ENCODE data around the gene PARD3B.

PARD3B gene

GRCh38 chr2:205337274-205337673 lies 792.0 kb downstream of the PARD3B start:
- H3K36me3 ChIP-seq (ENCODE audit: control insufficient read depth in 1 of 2, insufficient read depth in 2 of 2, low read length in 2 of 2) = no peaks in the 10 kb centered on the region
- H3K4me1 ChIP-seq (ENCODE audit: control insufficient read depth in 1 of 2, insufficient read depth in 2 of 2, low read length in 2 of 2) = no peaks in the 10 kb centered on the region
- H3K4me3 ChIP-seq (ENCODE audit: low read depth in 1 of 2, low read length in 2 of 2) = no peak overlapping the region
- no peak overlapping the region for H3K27ac ChIP-seq (ENCODE audit: low read length)
- H3K27me3 ChIP-seq (ENCODE audit: low read depth, low read length) = no peaks in the 10 kb centered on the region
- no peaks in the 10 kb centered on the region for H3K9me3 ChIP-seq (ENCODE audit: control insufficient read depth in 1 of 2, low read length in 2 of 2)

DNA sequence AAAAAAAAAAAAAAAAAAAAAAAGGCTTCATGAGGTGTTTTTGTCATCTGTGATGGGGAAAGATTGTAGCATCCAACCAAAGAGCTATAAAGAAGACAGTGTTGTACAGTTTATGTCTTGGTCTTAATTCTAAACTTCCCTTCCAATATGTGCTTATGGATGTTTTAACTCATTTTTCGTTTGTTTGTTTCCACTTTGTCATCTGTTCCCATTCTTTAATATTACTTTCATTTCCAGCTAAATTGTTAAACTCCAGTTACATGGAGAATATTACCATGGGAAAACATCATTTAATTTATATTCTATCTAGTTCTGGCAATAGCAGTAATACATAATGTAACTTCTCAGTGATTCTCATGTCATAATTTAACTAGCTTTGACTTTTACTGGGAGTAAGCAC lies 792.9 kb downstream of the PARD3B start:
- Histone ChIP-seq H3K4me1 (ENCODE audit: control insufficient read depth in 1 of 2, insufficient read depth in 2 of 2, low read length in 2 of 2) (no peaks in the 10 kb centered on the region), H3K27ac (ENCODE audit: low read length) (no peak overlapping the region), H3K9me3 (ENCODE audit: control insufficient read depth in 1 of 2, low read length in 2 of 2) (no peaks in the 10 kb centered on the region), H3K4me3 (ENCODE audit: low read depth in 1 of 2, low read length in 2 of 2) (no peak overlapping the region), H3K27me3 (ENCODE audit: low read depth, low read length) (no peaks in the 10 kb centered on the region), H3K36me3 (ENCODE audit: control insufficient read depth in 1 of 2, insufficient read depth in 2 of 2, low read length in 2 of 2) (no peaks in the 10 kb centered on the region)

GRCh38 chr2:205343103-205343502 lies 797.8 kb downstream of the PARD3B start:
- Histone ChIP-seq H3K27ac (ENCODE audit: low read length) (no peak overlapping the region), H3K4me1 (ENCODE audit: control insufficient read depth in 1 of 2, insufficient read depth in 2 of 2, low read length in 2 of 2) (peaks cover 0 to 7% of the 10 kb centered on the region in 2 donors), H3K36me3 (ENCODE audit: control insufficient read depth in 1 of 2, insufficient read depth in 2 of 2, low read length in 2 of 2) (no peaks in the 10 kb centered on the region), H3K4me3 (ENCODE audit: low read depth in 1 of 2, low read length in 2 of 2) (no peak overlapping the region), H3K9me3 (ENCODE audit: control insufficient read depth in 1 of 2, low read length in 2 of 2) (no peaks in the 10 kb centered on the region), H3K27me3 (ENCODE audit: low read depth, low read length) (no peaks in the 10 kb centered on the region)

DNA sequence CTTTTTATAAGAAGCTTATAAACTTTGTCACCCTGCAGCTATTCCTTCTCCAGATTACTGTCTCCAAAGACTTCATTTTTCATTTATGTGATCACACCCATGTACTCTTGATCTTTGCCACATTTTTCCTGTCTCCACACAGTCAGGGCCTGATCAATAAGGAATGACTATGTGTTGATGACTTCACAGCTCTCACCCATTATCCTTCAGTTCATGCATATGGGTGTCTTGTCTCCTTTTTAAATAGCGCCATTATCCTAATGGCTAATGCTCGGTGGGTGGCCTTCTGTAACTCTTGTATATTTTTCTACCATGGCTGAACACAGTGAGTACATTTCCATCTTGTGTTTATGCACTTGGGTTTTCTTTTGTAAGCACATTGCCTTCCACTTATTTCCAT lies 801.4 kb downstream of the PARD3B start:
- Histone ChIP-seq H3K9me3 (ENCODE audit: control insufficient read depth in 1 of 2, low read length in 2 of 2) (no peaks in the 10 kb centered on the region), H3K27me3 (ENCODE audit: low read depth, low read length) (no peaks in the 10 kb centered on the region), H3K36me3 (ENCODE audit: control insufficient read depth in 1 of 2, insufficient read depth in 2 of 2, low read length in 2 of 2) (no peaks in the 10 kb centered on the region), H3K27ac (ENCODE audit: low read length) (no peak overlapping the region), H3K4me3 (ENCODE audit: low read depth in 1 of 2, low read length in 2 of 2) (no peak overlapping the region), H3K4me1 (ENCODE audit: control insufficient read depth in 1 of 2, insufficient read depth in 2 of 2, low read length in 2 of 2) (peaks cover 0 to 7% of the 10 kb centered on the region in 2 donors)

DNA sequence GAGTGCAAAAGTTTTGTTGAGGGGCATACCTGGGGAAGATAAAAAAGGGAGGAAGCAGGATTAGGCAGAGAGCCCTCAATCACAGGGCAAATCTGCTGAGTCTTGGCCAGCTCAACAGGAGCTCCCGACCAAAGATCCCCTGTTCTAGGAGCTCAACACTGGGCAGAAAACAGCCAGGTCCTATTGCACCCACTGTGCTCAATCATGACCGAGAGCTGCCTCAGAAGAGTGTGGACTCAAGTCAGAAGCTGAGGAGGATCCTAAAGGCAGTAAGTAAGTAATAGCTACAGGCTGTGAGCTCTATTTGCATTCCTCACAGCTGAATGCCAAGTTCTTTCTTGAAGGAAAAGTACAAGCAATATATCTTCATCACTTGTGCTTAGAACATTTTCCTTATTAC lies 802.6 kb downstream of the PARD3B start:
- Histone ChIP-seq H3K36me3 (ENCODE audit: control insufficient read depth in 1 of 2, insufficient read depth in 2 of 2, low read length in 2 of 2) (no peaks in the 10 kb centered on the region), H3K4me1 (ENCODE audit: control insufficient read depth in 1 of 2, insufficient read depth in 2 of 2, low read length in 2 of 2) (peaks cover 0 to 7% of the 10 kb centered on the region in 2 donors), H3K27me3 (ENCODE audit: low read depth, low read length) (no peaks in the 10 kb centered on the region), H3K9me3 (ENCODE audit: control insufficient read depth in 1 of 2, low read length in 2 of 2) (no peaks in the 10 kb centered on the region), H3K27ac (ENCODE audit: low read length) (no peak overlapping the region), H3K4me3 (ENCODE audit: low read depth in 1 of 2, low read length in 2 of 2) (no peak overlapping the region)

GRCh38 chr2:205352094-205352493 lies 806.8 kb downstream of the PARD3B start:
- Histone ChIP-seq H3K4me3 (ENCODE audit: low read depth in 1 of 2, low read length in 2 of 2) (no peak overlapping the region), H3K27me3 (ENCODE audit: low read depth, low read length) (no peaks in the 10 kb centered on the region), H3K27ac (ENCODE audit: low read length) (no peak overlapping the region), H3K9me3 (ENCODE audit: control insufficient read depth in 1 of 2, low read length in 2 of 2) (no peaks in the 10 kb centered on the region), H3K36me3 (ENCODE audit: control insufficient read depth in 1 of 2, insufficient read depth in 2 of 2, low read length in 2 of 2) (no peaks in the 10 kb centered on the region), H3K4me1 (ENCODE audit: control insufficient read depth in 1 of 2, insufficient read depth in 2 of 2, low read length in 2 of 2) (peaks cover 0 to 7% of the 10 kb centered on the region in 2 donors)

DNA sequence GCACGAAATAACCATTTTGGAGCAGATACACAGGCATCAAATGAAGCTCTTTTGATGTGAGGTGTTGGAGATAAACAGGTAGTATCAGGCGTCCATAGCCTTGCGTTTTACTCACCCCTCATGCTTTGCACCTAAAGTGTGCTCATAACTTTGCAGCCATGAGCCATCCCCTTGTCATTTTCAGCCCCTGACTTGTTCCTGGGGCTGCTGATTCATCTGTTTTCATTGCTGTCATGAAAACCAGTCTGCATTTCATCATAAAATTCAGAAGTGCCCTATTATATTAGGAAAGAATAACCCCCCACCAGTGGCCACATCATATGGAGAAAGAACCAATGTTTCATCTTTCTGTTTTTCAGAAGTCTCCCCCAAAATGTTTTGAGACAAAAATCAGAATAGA lies 807.3 kb downstream of the PARD3B start:
- Histone ChIP-seq H3K36me3 (ENCODE audit: control insufficient read depth in 1 of 2, insufficient read depth in 2 of 2, low read length in 2 of 2) (no peaks in the 10 kb centered on the region), H3K27ac (ENCODE audit: low read length) (no peak overlapping the region), H3K27me3 (ENCODE audit: low read depth, low read length) (no peaks in the 10 kb centered on the region), H3K9me3 (ENCODE audit: control insufficient read depth in 1 of 2, low read length in 2 of 2) (no peaks in the 10 kb centered on the region), H3K4me1 (ENCODE audit: control insufficient read depth in 1 of 2, insufficient read depth in 2 of 2, low read length in 2 of 2) (peaks cover 0 to 3% of the 10 kb centered on the region in 2 donors), H3K4me3 (ENCODE audit: low read depth in 1 of 2, low read length in 2 of 2) (no peak overlapping the region)

DNA sequence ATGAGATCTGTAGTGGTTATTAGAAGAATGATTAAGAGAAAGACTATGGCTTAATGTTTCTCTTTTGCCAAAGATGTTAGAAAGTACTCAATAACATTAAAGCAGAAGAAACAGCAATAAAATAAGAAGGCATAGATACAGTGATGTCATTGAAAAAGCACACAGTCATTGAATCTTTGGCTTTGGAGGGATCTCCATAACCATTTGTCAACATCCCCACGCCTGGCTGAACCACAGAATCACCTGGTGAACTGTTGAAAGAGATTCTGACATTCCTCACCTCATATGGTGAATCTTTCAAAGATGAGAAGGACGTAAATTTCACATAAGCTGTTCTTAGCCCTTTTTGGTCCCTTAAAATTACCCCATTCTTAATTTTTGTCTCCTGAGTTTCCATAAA lies 812.5 kb downstream of the PARD3B start:
- H3K36me3 ChIP-seq (ENCODE audit: control insufficient read depth in 1 of 2, insufficient read depth in 2 of 2, low read length in 2 of 2) = no peaks in the 10 kb centered on the region
- no peak overlapping the region for H3K27ac ChIP-seq (ENCODE audit: low read length)
- no peaks in the 10 kb centered on the region for H3K27me3 ChIP-seq (ENCODE audit: low read depth, low read length)
- H3K4me1 ChIP-seq (ENCODE audit: control insufficient read depth in 1 of 2, insufficient read depth in 2 of 2, low read length in 2 of 2) = no peaks in the 10 kb centered on the region
- H3K9me3 ChIP-seq (ENCODE audit: control insufficient read depth in 1 of 2, low read length in 2 of 2) = no peaks in the 10 kb centered on the region
- no peak overlapping the region for H3K4me3 ChIP-seq (ENCODE audit: low read depth in 1 of 2, low read length in 2 of 2)

DNA sequence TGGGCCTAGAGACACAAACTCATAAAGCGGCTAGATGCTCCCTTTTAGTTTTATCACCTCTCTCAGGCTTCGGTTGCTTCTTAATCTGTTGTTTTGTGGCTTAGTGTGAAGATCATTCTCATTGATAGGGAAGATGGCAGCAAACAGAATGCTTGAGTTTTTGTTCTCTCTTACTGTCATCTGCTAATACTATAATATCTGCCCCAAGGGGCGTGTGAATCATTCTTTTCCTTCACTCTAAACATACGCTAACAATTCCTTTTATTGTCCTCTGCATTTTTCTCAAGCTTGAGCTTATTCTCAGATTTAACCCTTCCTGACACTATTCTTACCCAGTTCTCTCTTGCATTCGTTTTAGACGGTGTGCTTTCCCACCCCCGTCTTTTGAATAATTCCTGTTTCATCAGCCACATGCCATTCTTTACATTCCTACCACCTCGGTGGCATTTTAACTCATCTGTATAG lies 813.1 kb downstream of the PARD3B start:
- Histone ChIP-seq H3K4me1 (ENCODE audit: control insufficient read depth in 1 of 2, insufficient read depth in 2 of 2, low read length in 2 of 2) (no peaks in the 10 kb centered on the region), H3K36me3 (ENCODE audit: control insufficient read depth in 1 of 2, insufficient read depth in 2 of 2, low read length in 2 of 2) (no peaks in the 10 kb centered on the region)

DNA sequence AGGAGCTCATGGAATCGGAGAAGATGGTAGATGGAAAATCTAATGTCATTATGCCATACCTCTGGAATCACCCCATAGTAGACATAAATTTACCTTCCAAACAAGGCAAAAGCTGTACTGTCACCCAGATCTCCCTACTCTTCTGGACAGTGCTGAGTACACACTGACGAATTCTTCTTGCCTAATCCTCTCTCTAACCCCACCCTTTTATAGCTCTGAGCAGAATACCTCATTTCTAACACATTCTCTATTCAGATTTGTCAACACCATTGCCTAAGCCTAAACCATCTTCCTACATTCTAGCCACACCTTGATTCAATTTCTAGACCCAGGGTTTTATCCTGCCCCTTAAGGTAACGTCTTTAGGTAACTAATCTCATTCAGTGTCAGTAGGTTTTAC lies 816.0 kb downstream of the PARD3B start:
- H3K27ac ChIP-seq (ENCODE audit: low read length) = no peak overlapping the region
- no peaks in the 10 kb centered on the region for H3K27me3 ChIP-seq (ENCODE audit: low read depth, low read length)
- H3K4me3 ChIP-seq (ENCODE audit: low read depth in 1 of 2, low read length in 2 of 2) = no peak overlapping the region
- H3K4me1 ChIP-seq (ENCODE audit: control insufficient read depth in 1 of 2, insufficient read depth in 2 of 2, low read length in 2 of 2) = no peaks in the 10 kb centered on the region
- H3K9me3 ChIP-seq (ENCODE audit: control insufficient read depth in 1 of 2, low read length in 2 of 2) = no peaks in the 10 kb centered on the region
- no peaks in the 10 kb centered on the region for H3K36me3 ChIP-seq (ENCODE audit: control insufficient read depth in 1 of 2, insufficient read depth in 2 of 2, low read length in 2 of 2)

More for the DNA sequence above, 813.1 kb downstream of the PARD3B start:
- H3K27me3 ChIP-seq (ENCODE audit: low read depth, low read length) = no peaks in the 10 kb centered on the region
- H3K9me3 ChIP-seq (ENCODE audit: control insufficient read depth in 1 of 2, low read length in 2 of 2) = no peaks in the 10 kb centered on the region
- no peak overlapping the region for H3K4me3 ChIP-seq (ENCODE audit: low read depth in 1 of 2, low read length in 2 of 2)
- no peak overlapping the region for H3K27ac ChIP-seq (ENCODE audit: low read length)

- Histone ChIP-seq H3K9me3 (ENCODE audit: control insufficient read depth in 1 of 2, low read length in 2 of 2) (no peaks in the 10 kb centered on the region), H3K27ac (ENCODE audit: low read length) (no peak overlapping the region), H3K4me3 (ENCODE audit: low read depth in 1 of 2, low read length in 2 of 2) (no peak overlapping the region), H3K27me3 (ENCODE audit: low read depth, low read length) (no peaks in the 10 kb centered on the region), H3K4me1 (ENCODE audit: control insufficient read depth in 1 of 2, insufficient read depth in 2 of 2, low read length in 2 of 2) (no peaks in the 10 kb centered on the region), H3K36me3 (ENCODE audit: control insufficient read depth in 1 of 2, insufficient read depth in 2 of 2, low read length in 2 of 2) (no peaks in the 10 kb centered on the region)
Measured at GRCh38 chr2:205361970-205362369, 816.7 kb downstream of the PARD3B start.

- Histone ChIP-seq H3K36me3 (ENCODE audit: control insufficient read depth in 1 of 2, insufficient read depth in 2 of 2, low read length in 2 of 2) (no peaks in the 10 kb centered on the region), H3K27ac (ENCODE audit: low read length) (no peak overlapping the region), H3K9me3 (ENCODE audit: control insufficient read depth in 1 of 2, low read length in 2 of 2) (no peaks in the 10 kb centered on the region), H3K27me3 (ENCODE audit: low read depth, low read length) (no peaks in the 10 kb centered on the region), H3K4me1 (ENCODE audit: control insufficient read depth in 1 of 2, insufficient read depth in 2 of 2, low read length in 2 of 2) (no peaks in the 10 kb centered on the region), H3K4me3 (ENCODE audit: low read depth in 1 of 2, low read length in 2 of 2) (no peak overlapping the region)
Measured at GRCh38 chr2:205364261-205364660, 819.0 kb downstream of the PARD3B start.
